G401.6 (cell line): ENCODE measurements around the gene AGFG1.
"Not testable (repeated sequence)": the region's sequence is repeated elsewhere in the genome, so short reads cannot be mapped to it uniquely, and the experiment has no call there.

Experiments used
- FAIRE-seq: peaks from 2 replicates; lab custom pipeline; 2012; peaks lifted over from hg19 to GRCh38; lab: Jason Lieb, UNC

AGFG1 gene

DNA sequence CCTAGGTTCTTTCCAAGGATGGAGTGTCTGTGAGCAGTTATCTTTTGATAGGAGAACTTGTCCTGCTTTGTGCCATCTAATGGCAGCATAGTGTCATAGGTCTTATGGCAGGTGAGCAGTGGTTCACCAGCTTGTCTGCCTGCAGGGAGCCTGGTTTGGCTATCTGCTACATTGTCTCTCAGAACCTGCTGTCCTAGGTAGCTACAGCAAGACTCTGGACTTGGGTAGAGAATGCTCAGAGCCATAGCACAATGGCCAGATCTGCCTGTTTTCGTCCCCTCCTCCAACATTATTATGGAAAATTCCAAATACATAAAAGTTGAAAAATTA is 28.3 kb downstream of the AGFG1 start:
- FAIRE-seq, result no peak

DNA sequence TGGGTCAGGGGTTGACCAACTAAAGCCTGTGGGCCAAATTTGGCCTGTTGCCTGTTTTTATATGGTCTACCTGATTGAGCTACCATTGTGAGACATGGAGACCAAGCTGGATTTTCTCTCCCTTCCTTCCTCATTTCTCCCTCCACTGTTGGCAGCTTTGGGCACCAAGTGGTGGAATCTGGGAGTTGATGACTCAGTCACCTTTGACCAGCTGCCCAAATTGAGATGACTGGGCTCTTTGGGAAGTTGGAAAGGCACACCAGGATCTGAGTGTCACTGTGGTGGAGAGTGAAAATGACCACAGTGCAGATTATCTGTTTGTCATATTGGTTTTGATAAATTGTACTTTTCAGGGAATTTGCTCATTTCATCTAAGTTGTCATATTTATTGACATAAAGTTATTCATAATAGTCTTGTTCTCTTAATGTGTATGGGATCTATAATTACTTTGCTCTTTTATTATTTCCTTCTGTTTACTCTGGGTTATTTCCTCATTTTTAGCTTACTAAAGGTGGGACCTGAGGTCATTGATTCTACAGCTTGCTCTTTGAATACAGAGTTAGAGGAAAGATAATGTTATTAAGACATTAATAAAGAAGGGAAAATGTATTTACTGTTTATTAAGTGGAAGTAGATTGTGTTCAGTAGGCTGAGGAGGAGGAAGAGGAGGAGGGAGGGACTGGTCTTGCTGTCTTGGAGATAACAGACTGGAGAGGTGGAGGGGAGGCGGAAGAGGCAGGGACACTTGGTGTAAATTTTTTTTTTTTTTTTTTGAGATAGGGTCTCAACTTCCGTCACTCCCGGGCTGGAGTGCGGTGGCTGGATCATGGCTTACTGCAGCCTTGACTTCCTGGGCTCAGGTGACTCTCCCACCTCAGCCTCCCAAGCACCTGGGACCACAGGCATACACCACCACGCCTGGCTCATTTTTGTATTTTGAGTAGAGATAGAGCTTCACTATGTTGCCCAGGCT is 31.8 kb downstream of the AGFG1 start:
- FAIRE-seq, result no peak

GRCh38 chr2:227504700-227505099 is 32.7 kb downstream of the AGFG1 start:
- FAIRE-seq, result no peak

DNA sequence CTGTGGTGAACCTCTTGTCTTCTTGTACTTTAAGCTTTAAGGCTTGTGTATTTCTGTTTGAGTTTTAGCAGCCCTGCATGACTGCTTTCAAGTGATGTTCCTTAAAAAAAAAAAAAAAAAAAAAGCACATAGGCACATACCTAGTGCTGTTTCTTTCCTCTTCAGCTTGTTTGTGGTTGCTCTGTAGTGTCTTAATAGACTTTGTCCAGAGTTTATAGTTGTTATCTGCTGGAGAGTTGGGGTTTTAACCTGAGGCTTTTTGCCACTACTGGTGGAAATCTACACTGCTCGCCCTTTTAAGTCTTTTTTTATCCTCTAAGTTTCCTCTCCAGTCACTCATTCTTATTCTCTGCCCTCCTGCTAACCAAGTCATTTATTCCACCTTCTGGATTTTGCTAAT is 34.5 kb downstream of the AGFG1 start:
- FAIRE-seq, result no peak

DNA sequence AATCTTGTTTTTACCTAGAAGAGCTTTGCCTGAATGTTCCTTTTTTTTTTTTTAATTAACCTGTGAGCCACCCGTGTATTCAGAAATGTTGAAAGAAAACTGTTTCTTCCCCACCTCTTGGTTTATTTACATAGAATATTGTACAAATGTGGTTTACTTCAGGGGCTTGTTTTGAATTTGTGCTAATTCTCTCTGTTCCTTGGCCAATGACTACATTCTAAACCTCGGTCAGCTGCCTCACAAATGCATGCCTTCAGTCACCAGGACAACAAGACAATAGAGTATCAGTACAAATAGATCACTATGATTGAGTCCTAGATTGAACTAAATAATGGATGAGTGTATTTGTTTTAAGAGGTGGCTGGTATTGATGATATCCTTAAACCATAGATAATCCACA is 36.0 kb downstream of the AGFG1 start:
- FAIRE-seq, result no peak

- FAIRE-seq, result no peak
Observed at GRCh38 chr2:227509076-227509475, 37.1 kb downstream of the AGFG1 start.

- no peak for FAIRE-seq
Observed at GRCh38 chr2:227509824-227510619, 38.1 kb downstream of the AGFG1 start.

GRCh38 chr2:227510620-227510958 is 38.6 kb downstream of the AGFG1 start:
- peak; percentile 44 for FAIRE-seq

DNA sequence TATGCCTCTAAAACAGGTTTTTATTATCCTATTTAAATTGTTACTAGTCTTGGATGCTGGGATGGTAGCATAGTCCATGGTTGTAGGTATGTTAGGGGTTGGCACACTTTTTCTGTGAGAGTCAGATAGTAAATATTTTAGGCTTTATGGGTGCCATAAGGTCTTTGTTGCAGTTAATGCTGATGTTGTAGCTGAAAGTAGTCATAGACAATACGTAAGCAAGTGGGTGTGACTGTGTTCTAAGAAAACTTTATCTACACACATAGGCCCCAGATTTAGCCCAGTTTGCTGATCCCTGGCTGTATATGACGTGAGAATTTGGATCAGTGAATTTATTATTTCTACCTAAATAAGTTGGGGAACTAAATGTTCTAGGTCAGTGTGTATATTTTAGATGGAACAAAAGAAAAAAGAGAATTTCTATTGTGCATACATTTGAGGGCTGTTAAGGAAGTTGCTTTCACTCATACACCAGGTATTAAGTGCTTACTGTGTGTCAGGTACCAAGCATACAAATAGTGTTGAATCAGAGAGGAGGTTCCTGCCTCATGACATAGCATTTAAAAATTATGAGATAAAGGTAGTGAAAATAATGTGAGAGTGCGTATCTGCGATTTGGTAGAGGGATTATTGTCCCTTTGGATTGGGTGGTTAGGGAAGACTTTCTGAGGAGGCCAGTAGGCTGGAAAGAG is 39.4 kb downstream of the AGFG1 start:
- FAIRE-seq, result no peak

- no peak for FAIRE-seq
Observed at GRCh38 chr2:227511955-227512354, 40.0 kb downstream of the AGFG1 start.

- FAIRE-seq, result no peak
Observed at GRCh38 chr2:227513113-227513512, 41.2 kb downstream of the AGFG1 start.

GRCh38 chr2:227515742-227516141 is 43.8 kb downstream of the AGFG1 start:
- no peak for FAIRE-seq

DNA sequence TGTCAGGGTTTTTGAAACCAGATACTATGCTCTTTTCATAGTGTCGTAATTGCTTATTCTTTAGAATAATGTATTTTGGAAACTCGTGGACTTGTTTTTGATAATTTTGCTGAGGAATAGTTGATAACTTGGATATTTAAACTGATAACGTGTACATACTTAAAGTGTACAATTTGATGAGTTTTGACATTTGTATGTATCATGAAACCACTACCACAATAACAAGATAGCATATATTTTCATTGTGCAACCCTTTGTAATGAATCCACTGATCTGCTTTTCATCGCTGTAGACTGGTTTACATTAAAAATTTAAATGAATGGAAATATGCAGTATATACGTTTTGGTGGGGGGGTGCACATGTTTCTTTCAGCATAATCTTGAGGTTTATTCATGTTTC is 45.8 kb downstream of the AGFG1 start:
- no peak for FAIRE-seq

- FAIRE-seq, result not testable (repeated sequence)
Observed at GRCh38 chr2:227518278-227518865, 46.4 kb downstream of the AGFG1 start.

DNA sequence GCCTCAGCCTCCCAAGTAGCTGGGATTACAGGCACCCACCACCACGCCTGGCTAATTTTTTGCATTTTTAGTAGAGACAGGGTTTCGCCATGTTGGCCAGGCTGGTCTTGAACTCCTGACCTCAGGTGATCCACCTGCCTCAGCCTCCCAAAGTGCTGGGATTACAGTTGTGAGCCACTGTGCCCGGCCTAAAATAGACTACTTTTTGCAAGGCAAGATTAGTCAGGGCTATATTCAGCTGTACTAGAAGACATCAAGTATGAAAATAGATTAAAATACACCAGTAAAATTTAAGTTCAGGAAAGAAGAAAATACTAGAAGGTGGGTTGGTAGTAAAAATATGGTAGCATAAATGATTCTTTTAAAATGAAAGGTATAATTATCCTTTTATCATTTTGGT is 49.2 kb downstream of the AGFG1 start:
- not testable (repeated sequence) for FAIRE-seq

GRCh38 chr2:227524665-227525064 is 52.7 kb downstream of the AGFG1 start:
- FAIRE-seq, result no peak

- peak; percentile 51 for FAIRE-seq
Observed at GRCh38 chr2:227527351-227527750, 55.4 kb downstream of the AGFG1 start.

GRCh38 chr2:227528803-227529202 is 56.8 kb downstream of the AGFG1 start:
- FAIRE-seq, result no peak

DNA sequence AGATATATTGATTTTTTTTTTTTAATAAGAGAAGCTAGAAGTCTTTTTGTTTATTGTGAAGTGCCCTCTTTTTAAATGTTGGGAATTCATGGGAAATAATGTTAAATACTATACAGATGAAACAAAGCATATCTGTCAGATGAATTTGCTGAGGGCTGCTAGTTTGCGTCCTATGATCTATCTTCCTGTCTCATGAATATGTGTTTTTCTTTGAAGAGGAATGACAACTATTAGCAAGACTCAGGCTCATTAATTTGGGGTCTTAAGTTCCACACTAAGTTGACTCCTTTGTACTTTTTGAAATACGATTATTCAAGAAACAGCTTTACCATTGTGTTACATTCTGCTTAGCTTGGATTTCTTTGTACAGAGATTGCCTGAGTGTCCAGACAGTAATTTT is 57.9 kb downstream of the AGFG1 start:
- no peak for FAIRE-seq

DNA sequence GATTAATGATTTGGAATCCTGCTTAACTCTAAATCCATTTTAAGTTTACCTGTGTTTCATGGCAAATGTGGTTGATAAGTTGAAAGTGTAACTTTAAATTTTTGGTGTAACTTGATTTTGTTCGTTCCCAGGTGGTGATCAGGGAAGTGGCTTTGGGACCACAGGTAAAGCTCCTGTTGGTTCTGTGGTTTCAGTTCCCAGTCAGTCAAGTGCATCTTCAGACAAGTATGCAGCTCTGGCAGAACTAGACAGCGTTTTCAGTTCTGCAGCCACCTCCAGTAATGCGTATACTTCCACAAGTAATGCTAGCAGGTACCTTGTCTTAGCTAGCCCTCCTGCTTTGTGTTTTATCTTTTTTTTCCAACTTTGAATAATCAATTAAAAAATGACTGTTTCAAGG is 62.8 kb downstream of the AGFG1 start:
- no peak for FAIRE-seq

DNA sequence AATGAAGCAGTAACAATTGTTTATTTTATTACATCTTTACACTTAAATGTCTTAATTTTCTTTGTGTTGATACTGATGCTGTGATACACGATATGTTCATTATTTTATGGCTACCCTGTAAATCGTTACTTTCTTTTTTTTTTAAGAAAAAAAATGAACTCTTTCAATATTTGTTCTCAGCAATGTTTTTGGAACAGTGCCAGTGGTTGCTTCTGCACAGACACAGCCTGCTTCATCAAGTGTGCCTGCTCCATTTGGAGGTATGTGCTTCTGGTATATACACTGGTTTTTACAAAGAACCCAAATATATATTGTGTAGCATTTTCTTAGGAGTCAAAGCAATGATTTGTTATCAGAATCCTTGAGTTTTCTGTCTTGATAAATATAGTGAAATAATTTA is 64.5 kb downstream of the AGFG1 start:
- FAIRE-seq, result peak; percentile 37

DNA sequence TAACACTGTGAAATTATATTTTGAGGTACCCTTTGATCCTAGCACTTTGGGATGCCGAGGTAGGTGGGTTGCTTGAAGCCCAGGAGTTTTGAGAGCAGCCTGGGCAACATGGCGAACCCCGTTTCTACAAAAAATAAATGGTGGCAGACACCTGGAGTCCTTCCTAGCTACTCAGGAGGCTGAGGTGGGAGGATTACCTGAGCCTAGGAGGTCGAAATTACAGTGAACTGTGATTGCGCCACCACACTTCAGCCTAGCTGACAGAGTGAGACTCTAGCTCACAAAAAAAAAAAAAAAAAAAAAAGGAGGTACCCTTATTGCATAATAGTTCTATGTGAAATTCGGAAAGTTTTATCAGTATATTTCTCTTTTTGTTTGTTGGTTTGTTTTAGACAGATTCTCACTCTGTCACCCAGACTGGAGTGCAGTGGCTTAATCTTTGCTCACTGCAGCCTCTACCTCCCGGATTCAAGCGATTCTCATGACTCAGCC is 67.6 kb downstream of the AGFG1 start:
- no peak for FAIRE-seq
